B cell (primary cell): ENCODE data around the gene CAMK2D.

Source experiments
- CTCF ChIP-seq: fragments of 200-600 bp; IDR thresholded peaks from one replicate; pipeline ENCODE4 v1.8.0; 2022; ENCODE audit warnings: antibody characterized with exemption, mild to moderate bottlenecking
- EZH2 ChIP-seq: IDR thresholded peaks from 2 replicates; pipeline ENCODE4 v1.6.1; 2012; ENCODE audit warnings: borderline replicate concordance, low read depth, mild to moderate bottlenecking, moderate library complexity, low read length; ENCODE audit not compliant: insufficient read depth, poor library complexity, severe bottlenecking

GRCh38 chr4:113471146-113471860 lies 290.2 kb downstream of the CAMK2D start:
- TF ChIP-seq CTCF (no peak), EZH2 (no peak)
